ENCODE results near the gene DIRAS1. TPM values are rescaled to one million over a fixed set of nuclear protein-coding genes. Genes with fewer than 3 reads are reported as not detected.

Gene DIRAS1
- total and polyA plus RNA-seq, 2 donors (not counting 3 experiments of a cell fraction or from before 2014, with no cell fraction given) = 0.09 to 0.17 TPM

DNA sequence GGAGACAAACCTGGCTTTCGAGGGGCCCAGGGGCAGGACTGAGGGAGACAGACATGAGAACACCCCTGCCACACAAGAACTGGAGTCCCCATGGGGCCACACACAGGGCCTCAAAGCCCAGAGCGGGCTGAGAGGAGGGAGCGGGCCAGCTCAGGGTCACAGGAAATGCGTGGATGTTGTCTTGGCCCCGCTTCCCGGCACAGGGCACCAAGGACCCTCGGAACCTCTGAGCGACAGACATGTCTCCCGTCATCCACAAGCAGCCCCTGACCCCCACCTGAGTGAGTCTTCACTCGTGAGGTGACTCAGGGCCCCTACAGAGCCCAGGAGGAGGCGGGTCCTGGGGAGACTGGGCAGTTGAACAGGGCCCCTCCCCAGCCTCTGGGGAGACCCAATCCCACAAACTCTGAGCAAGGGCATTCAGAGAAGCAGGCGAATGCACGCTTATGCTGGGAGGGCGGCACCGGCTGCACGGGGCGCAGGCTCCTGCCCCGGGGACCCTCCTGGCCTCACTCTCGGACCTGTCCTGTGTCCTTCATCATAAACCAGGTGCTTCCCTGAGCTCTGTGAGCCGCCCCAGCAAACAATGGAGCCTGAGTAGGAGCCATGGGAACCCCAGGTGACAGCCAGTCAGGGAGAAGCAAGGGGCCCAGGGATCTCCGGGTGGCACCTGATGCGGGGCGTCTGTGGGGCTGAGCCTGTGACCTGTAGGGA, 41.8 kb upstream of the DIRAS1 start:
- Histone ChIP-seq H3K4me2 (ENCODE audit: insufficient read depth, low read length) (no peak overlapping the region), H3K27me3 (ENCODE audit: control insufficient read depth in 2 of 2, insufficient read depth in 2 of 2, low read length in 2 of 2) (no peaks in the 10 kb centered on the region), H3K9me3 (replicated peaks; ENCODE audit: control insufficient read depth, insufficient read depth, low read length) (no peaks in the 10 kb centered on the region), H4K20me1 (replicated peaks; ENCODE audit: control insufficient read depth, extremely low read depth, insufficient read depth, low read length) (no peaks in the 10 kb centered on the region), H3K4me3 (replicated peaks in 1 of 3; ENCODE audit: insufficient read depth in 1 of 3, low read depth in 1 of 3, low read length in 3 of 3) (no peak overlapping the region), H3K9me1 (replicated peaks; ENCODE audit: control insufficient read depth, extremely low read depth, insufficient read depth, low read length) (no peaks in the 10 kb centered on the region), H3K9ac (replicated peaks; ENCODE audit: extremely low read depth, insufficient read depth, low read length) (no peak overlapping the region), H3K79me2 (ENCODE audit: control insufficient read depth, insufficient read depth, low read length) (no peaks in the 10 kb centered on the region), H3K36me3 (ENCODE audit: control insufficient read depth in 2 of 2, extremely low read depth in 1 of 2, insufficient read depth in 2 of 2, low read length in 2 of 2) (peaks cover 6 to 45% of the 10 kb centered on the region in 2 experiments), H2AFZ (ENCODE audit: low read depth, low read length) (no peak overlapping the region), H3K27ac (ENCODE audit: insufficient read depth, low read depth, low read length) (no peak overlapping the region), H3K4me1 (ENCODE audit: control insufficient read depth, extremely low read depth, insufficient read depth, low read length) (no peaks in the 10 kb centered on the region)
- DNase-seq (ENCODE audit: low read depth, low spot score) (no peak), FAIRE-seq (no peak)
- intact Hi-C loops (cut with micrococcal nuclease) (no loop called here), dilution Hi-C loops (cut with MboI; ENCODE audit: extremely low pct_ligation_motif_present, low sequenced_read_pairs) (no loop called here)
- no TSS peak for BruUV-seq (replicated peaks)
- CTCF ChIA-PET = interaction anchor here (1.4 kb wide), 1 partner anchor 13 kb away, joined by 4 read pairs; no protein-coding TSS in a partner anchor
- POLR2A ChIA-PET = no interaction called here
- TF ChIP-seq JUN (IDR thresholded peaks at IDR 0.05; ENCODE audit: borderline replicate concordance, insufficient read depth, insufficient read length, low read depth) (no peak), GATA2 (IDR thresholded peaks at IDR 0.05; ENCODE audit: insufficient read depth, insufficient read length, low read depth, low read length) (no peak), POLR2AphosphoS5 (IDR thresholded peaks at IDR 0.05; ENCODE audit: insufficient read depth, low read depth, low read length) (no peak), FOS (IDR thresholded peaks at IDR 0.05; ENCODE audit: borderline replicate concordance, insufficient read depth, low read length) (no peak), POLR2A (IDR thresholded peaks at IDR 0.05; ENCODE audit: low read depth, low read length) (no peak), EZH2 (IDR thresholded peaks at IDR 0.05; ENCODE audit: borderline replicate concordance, low read depth, low read length, severe bottlenecking) (no peak)
- TF ChIP-seq, protein P1, sequence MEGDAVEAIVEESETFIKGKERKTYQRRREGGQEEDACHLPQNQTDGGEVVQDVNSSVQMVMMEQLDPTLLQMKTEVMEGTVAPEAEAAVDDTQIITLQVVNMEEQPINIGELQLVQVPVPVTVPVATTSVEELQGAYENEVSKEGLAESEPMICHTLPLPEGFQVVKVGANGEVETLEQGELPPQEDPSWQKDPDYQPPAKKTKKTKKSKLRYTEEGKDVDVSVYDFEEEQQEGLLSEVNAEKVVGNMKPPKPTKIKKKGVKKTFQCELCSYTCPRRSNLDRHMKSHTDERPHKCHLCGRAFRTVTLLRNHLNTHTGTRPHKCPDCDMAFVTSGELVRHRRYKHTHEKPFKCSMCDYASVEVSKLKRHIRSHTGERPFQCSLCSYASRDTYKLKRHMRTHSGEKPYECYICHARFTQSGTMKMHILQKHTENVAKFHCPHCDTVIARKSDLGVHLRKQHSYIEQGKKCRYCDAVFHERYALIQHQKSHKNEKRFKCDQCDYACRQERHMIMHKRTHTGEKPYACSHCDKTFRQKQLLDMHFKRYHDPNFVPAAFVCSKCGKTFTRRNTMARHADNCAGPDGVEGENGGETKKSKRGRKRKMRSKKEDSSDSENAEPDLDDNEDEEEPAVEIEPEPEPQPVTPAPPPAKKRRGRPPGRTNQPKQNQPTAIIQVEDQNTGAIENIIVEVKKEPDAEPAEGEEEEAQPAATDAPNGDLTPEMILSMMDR (IDR thresholded peaks at IDR 0.05; ENCODE audit: extremely low read depth in 1 of 2, insufficient read depth in 1 of 2, low read depth in 1 of 2, low read length in 2 of 2) = no peak
